Calu3 (cell line): ENCODE measurements around the gene DRICH1. TPM values are rescaled to one million over a fixed set of nuclear protein-coding genes. Genes with fewer than 3 reads are reported as not detected.
"Not testable (repeated sequence)": the region's sequence is repeated elsewhere in the genome, so short reads cannot be mapped to it uniquely, and the experiment has no call there.

Source experiments
- BruUV-seq: library from RNA; stranded (reverse); fragments of 400-500 nt; replicated peaks from 2 replicates; lab custom pipeline; 2021; lab: Mats Ljungman, UMichigan
- CTCF ChIA-PET: fragments of 300-600 bp; sonication (Branson Sonifier 250); formaldehyde crosslinking; loops from one replicate; lab custom pipeline; 2022; ENCODE audit warnings: antibody characterized with exemption; lab: Charles Lee
- DNase-seq: peaks from one replicate; pipeline ENCODE4 v3.0.0; 2022
- H3K27ac Mint-ChIP-seq: one replicate; pipeline ENCODE4 v1.8.0; 2022; ENCODE audit warnings: mixed read lengths; ENCODE audit not compliant: unreplicated experiment
- H3K27me3 Mint-ChIP-seq: one replicate; pipeline ENCODE4 v1.8.0; 2022; ENCODE audit warnings: mixed read lengths; ENCODE audit not compliant: unreplicated experiment
- H3K36me3 Mint-ChIP-seq: one replicate; pipeline ENCODE4 v1.8.0; 2022; ENCODE audit warnings: mild to moderate bottlenecking, moderate library complexity, mixed read lengths; ENCODE audit not compliant: insufficient read depth, unreplicated experiment
- H3K4me1 Mint-ChIP-seq: one replicate; pipeline ENCODE4 v1.8.0; 2022; ENCODE audit warnings: mild to moderate bottlenecking, low read depth, mixed read lengths; ENCODE audit not compliant: unreplicated experiment
- H3K4me3 Mint-ChIP-seq: one replicate; pipeline ENCODE4 v1.8.0; 2022; ENCODE audit warnings: mild to moderate bottlenecking, low read depth, moderate library complexity, mixed read lengths; ENCODE audit not compliant: unreplicated experiment
- H3K9me3 Mint-ChIP-seq: one replicate; pipeline ENCODE4 v1.8.0; 2022; ENCODE audit warnings: low read depth, mixed read lengths; ENCODE audit not compliant: unreplicated experiment
- intact Hi-C: fragments of 100-400 bp; cut with micrococcal nuclease; formaldehyde crosslinking; loops from one replicate; pipeline ENCODE4 v1.10.0; 2022; ENCODE audit not compliant: unreplicated experiment
- total RNA-seq: library from RNA; stranded (reverse); gene quantifications from 2 replicates; pipeline ENCODE4 v1.2.3, GENCODE V29; 2022
- TF ChIP-seq, protein P1 (sequence below): fragments of 200-600 bp; IDR thresholded peaks from one replicate; pipeline ENCODE4 v1.8.0; 2022; ENCODE audit warnings: antibody characterized with exemption; ENCODE audit not compliant: unreplicated experiment

The DRICH1 gene
- total RNA-seq, 1 experiment from 2014 or later, result 1.1 TPM

DNA sequence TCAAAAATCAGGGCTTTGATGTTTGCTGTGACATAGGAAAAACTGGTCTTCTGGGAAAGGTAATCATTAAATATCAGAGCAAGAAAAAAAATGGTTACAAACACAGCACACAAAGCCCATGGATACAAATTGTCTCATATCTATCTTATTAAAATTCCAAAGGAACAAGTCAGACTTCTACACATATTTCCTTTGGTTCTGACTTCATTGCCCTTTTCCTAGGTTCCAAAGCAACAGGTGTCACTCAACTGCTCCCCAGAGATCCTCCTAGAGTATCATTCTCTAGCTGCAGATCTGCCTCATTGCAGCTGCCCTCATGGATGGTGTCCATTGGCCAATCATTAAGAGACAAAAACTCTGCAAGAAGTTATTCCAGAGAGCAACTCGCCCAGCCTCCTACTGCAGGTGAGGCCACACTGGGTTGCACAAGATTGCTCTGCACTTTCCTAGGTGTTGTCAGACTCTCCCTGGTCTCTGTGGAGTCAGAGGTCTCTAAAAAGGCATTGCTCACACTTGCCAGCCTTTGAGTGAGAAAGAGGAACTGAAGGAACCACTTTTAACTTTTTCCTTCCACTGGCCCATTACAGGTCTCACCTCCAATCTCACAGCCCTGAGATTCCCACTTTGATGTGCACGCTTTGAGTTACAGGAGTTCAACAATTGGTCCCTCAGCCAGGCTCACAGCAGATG is 5.7 kb downstream of the DRICH1 start:
- Mint-ChIP-seq H3K27me3 (no peaks in the 10 kb centered on the region), H3K4me1 (peaks cover 15% of the 10 kb centered on the region), H3K4me3 (no peak overlapping the region), H3K36me3 (no peaks in the 10 kb centered on the region), H3K27ac (no peak overlapping the region), H3K9me3 (no peaks in the 10 kb centered on the region)
- no peak for DNase-seq
- intact Hi-C loops, result no loop called here
- TF ChIP-seq, protein P1, sequence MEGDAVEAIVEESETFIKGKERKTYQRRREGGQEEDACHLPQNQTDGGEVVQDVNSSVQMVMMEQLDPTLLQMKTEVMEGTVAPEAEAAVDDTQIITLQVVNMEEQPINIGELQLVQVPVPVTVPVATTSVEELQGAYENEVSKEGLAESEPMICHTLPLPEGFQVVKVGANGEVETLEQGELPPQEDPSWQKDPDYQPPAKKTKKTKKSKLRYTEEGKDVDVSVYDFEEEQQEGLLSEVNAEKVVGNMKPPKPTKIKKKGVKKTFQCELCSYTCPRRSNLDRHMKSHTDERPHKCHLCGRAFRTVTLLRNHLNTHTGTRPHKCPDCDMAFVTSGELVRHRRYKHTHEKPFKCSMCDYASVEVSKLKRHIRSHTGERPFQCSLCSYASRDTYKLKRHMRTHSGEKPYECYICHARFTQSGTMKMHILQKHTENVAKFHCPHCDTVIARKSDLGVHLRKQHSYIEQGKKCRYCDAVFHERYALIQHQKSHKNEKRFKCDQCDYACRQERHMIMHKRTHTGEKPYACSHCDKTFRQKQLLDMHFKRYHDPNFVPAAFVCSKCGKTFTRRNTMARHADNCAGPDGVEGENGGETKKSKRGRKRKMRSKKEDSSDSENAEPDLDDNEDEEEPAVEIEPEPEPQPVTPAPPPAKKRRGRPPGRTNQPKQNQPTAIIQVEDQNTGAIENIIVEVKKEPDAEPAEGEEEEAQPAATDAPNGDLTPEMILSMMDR, result no peak
- no TSS peak for BruUV-seq
- CTCF ChIA-PET, result no interaction called here

DNA sequence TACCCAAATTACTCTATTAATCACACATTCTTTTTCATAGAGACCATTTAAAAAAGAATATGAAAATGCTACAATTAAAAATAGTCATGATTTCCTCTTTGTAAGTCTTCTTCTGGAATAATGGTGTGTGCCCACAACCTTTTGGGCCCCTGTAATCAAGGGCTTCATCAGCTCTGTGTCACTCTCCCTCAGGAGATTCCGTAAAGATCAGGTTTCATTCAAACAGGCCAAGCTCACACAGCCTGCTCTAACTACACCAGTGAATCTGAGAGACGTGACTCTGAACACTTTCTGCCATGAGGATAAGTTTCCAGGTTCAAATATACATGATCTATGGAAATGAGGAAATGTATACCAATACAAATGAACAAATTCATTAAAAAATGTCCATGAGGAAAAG is 9.5 kb downstream of the DRICH1 start:
- Mint-ChIP-seq H3K4me1 (peaks cover 15% of the 10 kb centered on the region), H3K27me3 (no peaks in the 10 kb centered on the region), H3K27ac (no peak overlapping the region), H3K4me3 (no peak overlapping the region), H3K9me3 (no peaks in the 10 kb centered on the region), H3K36me3 (no peaks in the 10 kb centered on the region)
- DNase-seq, result no peak
- CTCF ChIA-PET, result no interaction called here
- intact Hi-C loops, result no loop called here
- TF ChIP-seq, protein P1, result no peak
- BruUV-seq, result no TSS peak

DNA sequence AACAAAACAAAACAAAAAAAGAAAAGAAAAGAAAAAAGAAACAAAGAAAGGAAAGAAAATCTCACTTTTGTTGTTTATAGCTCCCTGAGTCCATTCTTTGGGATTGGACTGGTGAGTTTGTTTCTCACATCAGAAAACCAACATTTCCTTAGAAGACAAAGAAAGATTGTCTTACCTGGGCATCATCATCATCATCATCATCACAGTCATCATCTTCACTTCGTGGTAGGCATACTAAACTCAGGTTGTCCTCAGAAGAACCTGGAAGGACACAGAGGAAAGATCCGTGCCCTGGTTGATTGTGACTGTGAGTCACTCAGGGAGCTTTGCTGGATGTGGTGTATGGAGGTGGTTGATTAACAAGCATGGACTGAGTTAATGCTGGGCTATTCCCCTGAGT is 10.2 kb downstream of the DRICH1 start:
- not testable (repeated sequence) for H3K36me3 Mint-ChIP-seq

DNA sequence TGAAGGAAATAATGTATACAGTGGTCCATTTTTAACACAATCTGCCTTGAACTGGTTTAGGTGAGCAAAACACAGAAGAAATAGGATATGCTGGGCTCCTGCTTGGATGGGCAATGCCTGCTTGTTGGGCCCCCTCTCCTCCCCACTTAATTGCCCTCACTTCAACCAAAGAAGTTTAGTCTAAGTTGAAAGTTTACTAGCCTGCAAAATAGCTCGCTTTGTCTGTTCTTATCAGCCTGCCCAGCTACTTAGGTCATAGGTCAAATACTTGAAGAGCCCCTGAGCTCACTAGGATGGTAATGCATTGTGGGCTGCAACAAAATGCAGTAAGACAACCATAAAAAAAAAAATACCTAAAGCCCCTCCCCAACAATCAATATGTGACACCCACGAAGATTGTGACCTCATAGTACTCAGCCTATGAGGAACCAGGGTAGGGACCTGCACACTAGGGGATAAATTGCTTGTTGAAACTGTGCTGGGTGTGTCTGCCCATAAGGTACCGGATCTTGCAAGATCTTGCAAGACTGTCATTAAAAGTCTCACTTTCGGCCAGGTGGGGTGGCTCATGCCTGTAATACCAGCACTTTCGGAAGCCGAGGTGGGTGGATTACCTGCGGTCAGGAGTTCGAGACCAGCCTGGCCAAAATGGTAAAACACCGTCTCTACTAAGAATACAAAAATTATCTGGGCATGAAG is 10.9 kb downstream of the DRICH1 start:
- Mint-ChIP-seq H3K4me3 (no peak overlapping the region), H3K27ac (no peak overlapping the region), H3K9me3 (no peaks in the 10 kb centered on the region), H3K36me3 (no peaks in the 10 kb centered on the region), H3K4me1 (peaks cover 9% of the 10 kb centered on the region), H3K27me3 (no peaks in the 10 kb centered on the region)
- CTCF ChIA-PET, result no interaction called here
- intact Hi-C loops, result no loop called here
- DNase-seq, result no peak
- no TSS peak for BruUV-seq
- TF ChIP-seq, protein P1, result no peak

More for the DNA sequence above, 10.2 kb downstream of the DRICH1 start:
- CTCF ChIA-PET, intact Hi-C loops, BruUV-seq, H3K27ac Mint-ChIP-seq, DNase-seq, H3K4me3 Mint-ChIP-seq, H3K9me3 Mint-ChIP-seq, H3K27me3 Mint-ChIP-seq: not testable (repeated sequence)
- H3K4me1 Mint-ChIP-seq, result peaks cover 15% of the 10 kb centered on the region
